ENCODE results near the gene COPS4. TPM values are rescaled to one million over a fixed set of nuclear protein-coding genes. Genes with fewer than 3 reads are reported as not detected.
"Not testable (repeated sequence)": the region's sequence is repeated elsewhere in the genome, so short reads cannot be mapped to it uniquely, and the experiment has no call there.

COPS4 gene
- total RNA-seq, 2 donors from 2014 or later: 50.5 to 56.9 TPM

DNA sequence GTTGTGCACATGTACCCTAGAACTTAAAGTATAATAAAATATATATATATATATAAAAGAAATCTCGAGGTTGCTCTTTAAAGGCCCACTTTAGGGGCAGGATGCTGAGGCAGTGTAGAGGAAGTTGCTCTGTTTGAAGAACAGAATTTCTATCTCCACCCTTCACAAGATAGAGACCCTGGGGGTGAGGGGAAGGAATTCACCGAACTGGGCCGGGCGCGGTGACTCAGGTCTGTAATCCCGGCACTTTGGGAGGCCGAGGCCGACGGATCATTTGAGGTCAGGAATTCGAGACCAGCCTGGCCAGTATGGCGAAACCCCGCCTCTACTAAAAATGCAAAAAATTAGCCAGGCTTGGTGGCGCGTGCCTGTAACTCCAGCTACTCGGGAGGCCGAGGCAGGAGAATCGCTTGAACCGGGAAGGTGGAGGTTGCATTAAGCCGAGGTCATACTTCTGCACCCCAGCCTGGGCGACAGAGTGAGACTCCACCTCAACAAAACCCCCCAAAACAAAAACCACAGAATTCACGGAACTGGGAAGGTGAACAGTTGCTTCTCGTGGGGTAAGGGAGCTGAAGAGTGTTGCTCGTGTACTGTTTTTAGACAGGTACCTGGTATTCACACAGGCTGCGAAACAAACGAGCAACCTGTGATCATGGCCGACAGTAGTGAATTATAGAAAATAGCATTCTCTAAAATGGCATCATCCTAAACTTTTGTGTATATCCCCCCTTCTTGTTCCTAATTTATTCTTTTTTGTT is 73.3 kb downstream of the COPS4 start:
- Histone ChIP-seq H3K36me3 (no peaks in the 10 kb centered on the region), H3K4me3 (no peak overlapping the region), H3K9me3 (no peaks in the 10 kb centered on the region), H3K27me3 (replicated peaks; ENCODE audit: insufficient read depth) (no peaks in the 10 kb centered on the region), H3K27ac (no peak overlapping the region), H3K4me1 (replicated peaks) (no peaks in the 10 kb centered on the region)
- WGBS: 92% methylated on average over 26 of the region's 26 CpGs
- DNase-seq (ENCODE audit: low spot score): no peak
- no peak for TF ChIP-seq POLR2A (IDR thresholded peaks at IDR 0.05)
- TF ChIP-seq POLR2AphosphoS5 (IDR thresholded peaks at IDR 0.05): no peak
- TF ChIP-seq, protein P1, sequence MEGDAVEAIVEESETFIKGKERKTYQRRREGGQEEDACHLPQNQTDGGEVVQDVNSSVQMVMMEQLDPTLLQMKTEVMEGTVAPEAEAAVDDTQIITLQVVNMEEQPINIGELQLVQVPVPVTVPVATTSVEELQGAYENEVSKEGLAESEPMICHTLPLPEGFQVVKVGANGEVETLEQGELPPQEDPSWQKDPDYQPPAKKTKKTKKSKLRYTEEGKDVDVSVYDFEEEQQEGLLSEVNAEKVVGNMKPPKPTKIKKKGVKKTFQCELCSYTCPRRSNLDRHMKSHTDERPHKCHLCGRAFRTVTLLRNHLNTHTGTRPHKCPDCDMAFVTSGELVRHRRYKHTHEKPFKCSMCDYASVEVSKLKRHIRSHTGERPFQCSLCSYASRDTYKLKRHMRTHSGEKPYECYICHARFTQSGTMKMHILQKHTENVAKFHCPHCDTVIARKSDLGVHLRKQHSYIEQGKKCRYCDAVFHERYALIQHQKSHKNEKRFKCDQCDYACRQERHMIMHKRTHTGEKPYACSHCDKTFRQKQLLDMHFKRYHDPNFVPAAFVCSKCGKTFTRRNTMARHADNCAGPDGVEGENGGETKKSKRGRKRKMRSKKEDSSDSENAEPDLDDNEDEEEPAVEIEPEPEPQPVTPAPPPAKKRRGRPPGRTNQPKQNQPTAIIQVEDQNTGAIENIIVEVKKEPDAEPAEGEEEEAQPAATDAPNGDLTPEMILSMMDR (IDR thresholded peaks at IDR 0.05): no peak
- intact Hi-C loops (cut with DNase I): no loop called here

DNA sequence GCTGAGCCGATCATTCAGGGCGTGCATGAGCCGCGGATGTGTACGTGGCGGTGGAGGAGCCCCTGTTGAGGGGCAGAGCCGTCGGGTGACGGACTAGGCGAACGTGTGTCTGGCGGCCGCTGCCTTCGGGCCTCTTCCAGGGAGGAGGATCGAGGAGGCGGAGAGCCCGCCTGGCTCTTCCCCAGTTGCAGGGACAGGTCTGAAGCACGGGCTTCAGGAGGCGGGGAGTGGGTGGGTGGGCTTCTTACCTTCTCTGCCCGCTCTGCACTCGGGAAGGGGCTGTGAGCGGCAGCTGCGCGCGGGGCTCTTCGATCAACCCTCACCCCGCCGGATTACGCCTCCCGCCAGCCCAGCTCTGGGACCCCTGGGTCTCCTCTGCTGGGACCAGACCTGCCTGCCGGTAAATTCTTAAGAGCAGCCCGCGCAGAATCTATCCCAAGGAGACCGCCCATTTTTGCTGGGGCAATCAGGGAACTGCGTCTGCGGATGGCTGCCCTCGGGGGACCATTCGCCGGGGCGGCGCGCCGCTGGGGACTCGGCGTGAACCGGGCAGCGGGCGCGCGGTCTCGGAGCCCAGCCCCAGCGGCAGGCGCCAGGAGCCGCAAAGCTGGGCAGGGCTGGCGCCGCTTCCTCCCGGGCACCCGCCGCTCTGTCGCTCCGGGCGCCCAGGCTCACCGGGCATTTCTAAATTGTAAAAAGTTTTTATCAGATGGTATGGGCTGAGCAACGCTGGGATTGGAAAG is 74.7 kb downstream of the COPS4 start:
- intact Hi-C loops (cut with DNase I): no loop called here
- DNase-seq (ENCODE audit: low spot score): peak; percentile 18
- Histone ChIP-seq H3K4me3 (peak overlapping the region; percentile 40 to 50), H3K27me3 (replicated peaks; ENCODE audit: insufficient read depth) (no peaks in the 10 kb centered on the region), H3K27ac (peak overlapping the region; percentile 43 to 71), H3K9me3 (no peaks in the 10 kb centered on the region), H3K36me3 (no peaks in the 10 kb centered on the region), H3K4me1 (replicated peaks) (no peaks in the 10 kb centered on the region)
- WGBS: 2% methylated on average over 45 of the region's 64 CpGs
- no peak for TF ChIP-seq POLR2AphosphoS5 (IDR thresholded peaks at IDR 0.05)
- TF ChIP-seq, protein P1 (IDR thresholded peaks at IDR 0.05): peak in 1 of 4 experiments; percentile 18

- no peak for TF ChIP-seq POLR2A (IDR thresholded peaks at IDR 0.05)
- TF ChIP-seq POLR2AphosphoS5 (IDR thresholded peaks at IDR 0.05): peak; percentile 59
- TF ChIP-seq, protein P1 (IDR thresholded peaks at IDR 0.05): peak in 3 of 4 experiments; percentile 51 to 59 (median 56)
- Histone ChIP-seq H3K36me3 (no peaks in the 10 kb centered on the region), H3K4me3 (peak overlapping the region; percentile 40 to 50), H3K9me3 (no peaks in the 10 kb centered on the region), H3K4me1 (replicated peaks) (no peaks in the 10 kb centered on the region), H3K27me3 (replicated peaks; ENCODE audit: insufficient read depth) (no peaks in the 10 kb centered on the region), H3K27ac (peak overlapping the region; percentile 43 to 71)
- intact Hi-C loops (cut with DNase I): no loop called here
- peak; percentile 87 for DNase-seq (ENCODE audit: low spot score)
- 4% methylated on average over 18 of the region's 18 CpGs for WGBS
These were observed 75.4 kb downstream of the COPS4 start for GRCh38 chr4:83110223-83110945.

DNA sequence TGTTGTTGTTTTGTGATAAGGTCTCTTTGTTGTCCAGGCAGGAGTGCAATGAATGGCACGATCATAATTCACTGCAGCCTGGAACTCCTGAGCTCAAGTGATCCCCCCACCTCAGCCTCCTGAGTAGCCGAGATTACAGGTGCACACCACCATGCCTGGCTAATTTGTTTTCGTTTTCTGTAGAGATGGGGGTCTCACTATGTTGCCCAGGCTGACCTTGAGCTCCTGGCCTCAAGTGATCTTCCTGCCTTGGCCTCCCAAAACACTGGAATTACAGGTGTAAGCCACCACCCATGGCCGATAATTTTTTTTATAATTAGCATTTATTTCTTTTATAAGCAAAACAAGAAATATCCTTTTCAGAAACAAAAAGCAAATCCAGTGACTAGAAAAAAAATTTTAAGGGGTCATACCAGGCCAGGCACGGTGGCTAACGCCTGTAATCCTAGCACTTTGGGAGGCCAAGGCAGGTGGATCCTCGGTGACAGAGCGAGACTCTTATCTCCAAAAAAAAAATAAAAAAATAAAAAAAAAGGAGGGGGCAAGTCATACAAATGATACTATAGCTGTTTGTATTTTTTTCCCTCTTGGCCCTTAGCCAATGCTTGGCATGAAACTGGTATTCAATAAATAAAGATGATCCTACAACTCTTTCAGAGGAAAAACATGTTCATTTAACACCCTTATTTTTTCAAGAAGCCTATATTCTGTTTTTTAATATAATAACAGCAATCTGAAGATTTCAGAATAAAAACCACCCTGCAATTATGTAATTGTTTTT is 76.2 kb downstream of the COPS4 start:
- intact Hi-C loops (cut with DNase I): no loop called here
- no peak for TF ChIP-seq POLR2AphosphoS5 (IDR thresholded peaks at IDR 0.05)
- no peak for TF ChIP-seq POLR2A (IDR thresholded peaks at IDR 0.05)
- TF ChIP-seq, protein P1 (IDR thresholded peaks at IDR 0.05): no peak
- DNase-seq (ENCODE audit: low spot score): no peak
- WGBS: 78% methylated on average over 8 of the region's 8 CpGs
- no peaks in the 10 kb centered on the region for H3K27me3 ChIP-seq (replicated peaks; ENCODE audit: insufficient read depth)
- H3K27ac ChIP-seq: peak overlapping the region in 1 of 2 donors; percentile 71
- H3K4me1 ChIP-seq (replicated peaks): no peaks in the 10 kb centered on the region
- H3K36me3 ChIP-seq: no peaks in the 10 kb centered on the region
- no peak overlapping the region for H3K4me3 ChIP-seq
- no peaks in the 10 kb centered on the region for H3K9me3 ChIP-seq

GRCh38 chr4:83111751-83112141 is 76.8 kb downstream of the COPS4 start:
- intact Hi-C loops (cut with DNase I); H3K9me3 ChIP-seq; H3K4me3 ChIP-seq; DNase-seq (ENCODE audit: low spot score); H3K27me3 ChIP-seq (replicated peaks; ENCODE audit: insufficient read depth); H3K36me3 ChIP-seq; H3K27ac ChIP-seq; H3K4me1 ChIP-seq (replicated peaks): not testable (repeated sequence)
- 87% methylated on average over 7 of the region's 7 CpGs for WGBS
